Effector memory CD4-positive, alpha-beta T cell (primary cell): ENCODE results near the gene BTBD9.

Experiments
- DNase-seq, 3 donors: peaks; one replicate each; pipeline ENCODE4 v3.0.0-alpha.2; 2020
- H3K27ac ChIP-seq: 2 replicates; pipeline ENCODE4 v1.7.0; 2013; ENCODE audit warnings: mild to moderate bottlenecking, low read length, moderate library complexity; ENCODE audit not compliant: insufficient read depth, poor library complexity, severe bottlenecking
- H3K27me3 ChIP-seq: replicated peaks from 2 replicates; pipeline ENCODE4 v1.7.0; 2013; ENCODE audit warnings: mild to moderate bottlenecking, low read length; ENCODE audit not compliant: insufficient read depth, control insufficient read depth, poor library complexity, severe bottlenecking
- H3K36me3 ChIP-seq: 2 replicates; pipeline ENCODE4 v1.7.0; 2013; ENCODE audit warnings: mild to moderate bottlenecking, low read length, moderate library complexity; ENCODE audit not compliant: control insufficient read depth, insufficient read depth
- H3K4me1 ChIP-seq: 2 replicates; pipeline ENCODE4 v1.7.0; 2013; ENCODE audit warnings: low read length, mild to moderate bottlenecking; ENCODE audit not compliant: control insufficient read depth, insufficient read depth, poor library complexity, severe bottlenecking
- H3K4me3 ChIP-seq: 2 replicates; pipeline ENCODE4 v1.7.0; 2013; ENCODE audit warnings: low read length, low read depth, mild to moderate bottlenecking; ENCODE audit not compliant: insufficient read depth, poor library complexity, severe bottlenecking
- H3K9me3 ChIP-seq: 2 replicates; pipeline ENCODE4 v1.7.0; 2013; ENCODE audit warnings: mild to moderate bottlenecking, low read length, moderate library complexity; ENCODE audit not compliant: control insufficient read depth

Gene BTBD9

GRCh38 chr6:38176797-38177751 is 462.7 kb downstream of the BTBD9 start:
- no peak for DNase-seq
- no peaks in the 10 kb centered on the region for H3K27me3 ChIP-seq
- H3K36me3 ChIP-seq: no peaks in the 10 kb centered on the region
- H3K4me1 ChIP-seq: no peaks in the 10 kb centered on the region
- no peak overlapping the region for H3K4me3 ChIP-seq
- H3K27ac ChIP-seq: no peak overlapping the region
- no peaks in the 10 kb centered on the region for H3K9me3 ChIP-seq

GRCh38 chr6:38175786-38176185 is 463.9 kb downstream of the BTBD9 start:
- Histone ChIP-seq H3K36me3 (no peaks in the 10 kb centered on the region), H3K27me3 (no peaks in the 10 kb centered on the region), H3K4me1 (no peaks in the 10 kb centered on the region), H3K9me3 (no peaks in the 10 kb centered on the region), H3K4me3 (no peak overlapping the region), H3K27ac (no peak overlapping the region)
- no peak for DNase-seq

DNA sequence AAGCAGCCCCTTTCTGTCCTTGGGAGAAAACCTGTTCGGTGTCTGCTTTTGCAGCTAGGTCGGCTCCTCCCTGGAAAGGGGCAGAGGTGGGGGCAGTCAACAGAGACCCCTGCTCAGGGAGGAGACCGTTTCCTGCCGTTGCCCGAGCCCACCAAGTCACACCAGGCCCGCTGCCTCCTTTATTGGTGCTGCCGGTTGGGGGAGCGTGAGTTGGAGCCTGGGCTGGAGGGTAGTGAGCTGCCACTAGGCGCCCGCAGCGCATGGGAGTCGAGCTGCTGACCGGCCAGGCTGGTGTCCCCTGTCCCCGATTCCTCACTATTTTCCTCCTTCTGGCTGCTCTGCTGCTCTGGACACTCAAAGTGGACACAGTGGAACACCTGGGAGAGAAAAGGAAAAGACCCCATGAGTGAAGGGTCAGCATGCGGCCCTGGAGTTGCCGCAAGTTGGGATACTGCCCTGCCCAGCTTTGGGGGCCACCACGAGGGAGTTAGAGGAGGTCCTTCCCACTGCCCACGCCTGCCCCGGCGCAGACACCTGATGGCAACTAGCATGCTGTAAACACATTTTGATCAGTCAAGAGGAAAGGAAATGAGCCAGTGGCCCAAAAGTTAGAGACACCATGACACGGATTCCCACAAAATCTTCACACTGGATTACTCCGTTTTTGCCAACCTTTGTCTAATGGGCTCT is 464.8 kb downstream of the BTBD9 start:
- no peaks in the 10 kb centered on the region for H3K9me3 ChIP-seq
- no peak overlapping the region for H3K4me3 ChIP-seq
- H3K27ac ChIP-seq: no peak overlapping the region
- H3K4me1 ChIP-seq: no peaks in the 10 kb centered on the region
- H3K36me3 ChIP-seq: no peaks in the 10 kb centered on the region
- no peaks in the 10 kb centered on the region for H3K27me3 ChIP-seq
- DNase-seq: no peak

DNA sequence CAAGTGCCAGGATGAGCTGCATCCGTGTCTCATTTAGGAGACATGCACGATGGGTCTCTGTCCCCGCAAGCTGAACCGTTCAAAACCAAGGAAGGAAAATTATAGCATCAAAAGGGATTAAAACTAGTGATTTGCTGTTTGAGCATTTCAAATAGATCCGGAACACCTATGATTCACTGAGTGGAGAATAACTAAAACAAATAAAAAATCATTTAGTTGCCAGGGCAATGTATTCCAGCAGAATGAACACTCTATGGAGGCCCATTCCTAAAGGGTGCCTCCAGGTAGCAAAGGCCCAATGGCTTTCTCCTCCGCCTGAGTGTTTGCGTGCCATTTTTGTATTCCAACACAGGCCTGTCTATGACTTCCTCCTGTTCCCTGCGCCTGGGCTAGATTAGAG is 465.4 kb downstream of the BTBD9 start:
- Histone ChIP-seq H3K4me3 (no peak overlapping the region), H3K27me3 (no peaks in the 10 kb centered on the region), H3K4me1 (no peaks in the 10 kb centered on the region), H3K36me3 (no peaks in the 10 kb centered on the region), H3K9me3 (no peaks in the 10 kb centered on the region), H3K27ac (no peak overlapping the region)
- no peak for DNase-seq

DNA sequence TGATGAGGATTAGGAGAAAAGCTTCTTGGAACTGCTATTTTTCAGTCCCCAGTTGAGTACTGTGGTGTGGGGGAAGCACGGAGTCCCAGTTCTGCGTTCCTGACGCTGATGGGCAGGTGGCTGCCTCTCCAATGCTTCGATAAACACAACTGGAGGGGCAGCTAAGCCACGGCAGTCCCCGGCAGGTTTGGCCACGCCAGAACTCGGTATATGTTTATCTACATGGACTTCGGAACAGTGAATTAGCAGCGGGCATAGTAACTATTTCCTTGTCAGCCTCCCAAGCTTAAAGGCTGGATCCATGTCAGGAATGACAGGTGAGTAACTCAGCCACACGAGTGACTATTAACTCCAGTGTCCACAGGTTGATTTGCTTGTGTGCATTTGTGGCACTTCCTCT is 465.8 kb downstream of the BTBD9 start:
- Histone ChIP-seq H3K4me3 (no peak overlapping the region), H3K36me3 (no peaks in the 10 kb centered on the region), H3K27ac (no peak overlapping the region), H3K4me1 (no peaks in the 10 kb centered on the region), H3K9me3 (no peaks in the 10 kb centered on the region), H3K27me3 (no peaks in the 10 kb centered on the region)
- DNase-seq: no peak

GRCh38 chr6:38172739-38173410 is 466.9 kb downstream of the BTBD9 start:
- Histone ChIP-seq H3K4me3 (no peak overlapping the region), H3K27me3 (no peaks in the 10 kb centered on the region), H3K4me1 (no peaks in the 10 kb centered on the region), H3K36me3 (no peaks in the 10 kb centered on the region), H3K27ac (no peak overlapping the region), H3K9me3 (no peaks in the 10 kb centered on the region)
- DNase-seq: no peak

GRCh38 chr6:38171997-38172738 is 467.6 kb downstream of the BTBD9 start:
- no peak overlapping the region for H3K4me3 ChIP-seq
- H3K36me3 ChIP-seq: no peaks in the 10 kb centered on the region
- H3K27ac ChIP-seq: no peak overlapping the region
- DNase-seq: no peak
- H3K27me3 ChIP-seq: no peaks in the 10 kb centered on the region
- no peaks in the 10 kb centered on the region for H3K4me1 ChIP-seq
- H3K9me3 ChIP-seq: no peaks in the 10 kb centered on the region

GRCh38 chr6:38170666-38171355 is 468.9 kb downstream of the BTBD9 start:
- DNase-seq: no peak
- no peaks in the 10 kb centered on the region for H3K36me3 ChIP-seq
- no peaks in the 10 kb centered on the region for H3K9me3 ChIP-seq
- no peak overlapping the region for H3K4me3 ChIP-seq
- no peaks in the 10 kb centered on the region for H3K4me1 ChIP-seq
- H3K27ac ChIP-seq: no peak overlapping the region
- no peaks in the 10 kb centered on the region for H3K27me3 ChIP-seq

DNA sequence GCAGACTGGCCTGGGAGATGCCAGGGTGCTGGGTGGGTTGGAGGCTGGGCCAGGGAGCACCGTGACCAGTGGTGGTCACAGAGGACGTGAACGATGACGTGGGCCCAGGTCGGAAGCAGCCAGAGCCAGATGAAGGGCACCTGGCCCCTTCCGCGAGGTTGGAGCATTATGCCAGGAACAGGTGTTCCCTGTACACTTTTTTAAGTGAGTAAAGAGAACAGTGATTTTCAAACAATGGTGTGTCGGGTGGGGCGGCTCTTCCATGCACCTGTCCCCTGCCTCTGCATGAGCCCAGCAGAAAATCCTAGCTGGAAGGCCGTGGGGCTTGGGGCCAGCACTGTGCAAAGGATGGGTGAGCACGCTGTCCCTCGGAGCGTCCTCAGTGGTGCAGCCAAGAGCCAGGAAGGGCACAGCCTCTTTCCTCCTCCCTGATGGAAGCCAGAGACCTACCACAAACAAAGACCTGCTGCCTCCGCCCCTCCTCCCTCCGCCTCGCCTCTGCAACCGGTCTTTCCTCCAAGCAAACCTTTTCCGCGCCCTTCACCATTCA is 469.7 kb downstream of the BTBD9 start:
- Histone ChIP-seq H3K27ac (no peak overlapping the region), H3K4me3 (no peak overlapping the region), H3K36me3 (no peaks in the 10 kb centered on the region), H3K4me1 (no peaks in the 10 kb centered on the region), H3K27me3 (no peaks in the 10 kb centered on the region), H3K9me3 (no peaks in the 10 kb centered on the region)
- DNase-seq: no peak
